Esophagus squamous epithelium (tissue), 4 donors: Measurements from ENCODE around the gene SUPT4H1.

Source experiments
- CTCF ChIP-seq, 6 experiments: fragments of 450-650 bp in 4 of 6; fragments of 200-600 bp in 2 of 6; sonication (generic) in 2 of 6; IDR thresholded peaks; one replicate each; pipeline ENCODE4 v1.5.1; 2016 to 2019; ENCODE audit warnings: antibody characterized with exemption in 6 of 6, mild to moderate bottlenecking in 4 of 6, moderate library complexity in 4 of 6
- POLR2A ChIP-seq, 4 donors: fragments of 450-650 bp; IDR thresholded peaks; one replicate each; pipeline ENCODE4 v1.6.1; 2017; ENCODE audit warnings: antibody characterized with exemption in 4 of 4, mild to moderate bottlenecking in 4 of 4, moderate library complexity in 3 of 4

- TF ChIP-seq CTCF (IDR thresholded peaks at IDR 0.05) (no peak), POLR2A (IDR thresholded peaks at IDR 0.05) (no peak)
These were observed 1.4 kb upstream of the SUPT4H1 start for GRCh38 chr17:58353389-58353825.
